ENCODE data around the gene PCNX1. TPM values are rescaled to one million over a fixed set of nuclear protein-coding genes. Genes with fewer than 3 reads are reported as not detected.
A peak's percentile ranks its signal among the peaks of the same experiment; 100 is the strongest.
"Not testable (repeated sequence)": the region's sequence is repeated elsewhere in the genome, so short reads cannot be mapped to it uniquely, and the experiment has no call there.

The PCNX1 gene
- total and polyA plus RNA-seq, 5 donors from 2014 or later = 16.4 to 202 (median 21.1) TPM

GRCh38 chr14:71062581-71063303, 155.5 kb downstream of the PCNX1 start:
- no peaks in the 10 kb centered on the region for H3K27me3 Mint-ChIP-seq
- peaks cover 0 to 7% (median 1%) of the 10 kb centered on the region in 7 donors for H3K9me3 Mint-ChIP-seq
- no peaks in the 10 kb centered on the region for H3K9me3 ChIP-seq (ENCODE audit: control insufficient read depth in 2 of 2, low read length in 2 of 2)
- H3K27ac Mint-ChIP-seq = no peak overlapping the region
- peaks cover 81% of the 10 kb centered on the region for H3K36me3 Mint-ChIP-seq
- H3K4me1 Mint-ChIP-seq = peaks cover 19 to 43% (median 28%) of the 10 kb centered on the region in 4 donors
- H3K4me1 ChIP-seq (ENCODE audit: control insufficient read depth, insufficient read depth, low read length, poor library complexity, severe bottlenecking) = no peaks in the 10 kb centered on the region
- H3K4me3 Mint-ChIP-seq = no peak overlapping the region
- no peak overlapping the region for H3K27ac ChIP-seq (ENCODE audit: insufficient read depth, low read length, poor library complexity, severe bottlenecking)
- H3K27me3 ChIP-seq (ENCODE audit: control insufficient read depth, insufficient read depth, low read length) = no peaks in the 10 kb centered on the region
- ATAC-seq (ENCODE audit: low read depth in 2 of 2) = no peak
- H3K36me3 ChIP-seq (ENCODE audit: control insufficient read depth, insufficient read depth, low read length) = peaks cover 76% of the 10 kb centered on the region
- H3K4me3 ChIP-seq (ENCODE audit: low read depth, low read length) = no peak overlapping the region
- no peak for DNase-seq

GRCh38 chr14:71063351-71063750, 156.1 kb downstream of the PCNX1 start:
- H3K27me3 ChIP-seq (ENCODE audit: control insufficient read depth, insufficient read depth, low read length) = no peaks in the 10 kb centered on the region
- H3K36me3 ChIP-seq (ENCODE audit: control insufficient read depth, insufficient read depth, low read length) = peaks cover 74% of the 10 kb centered on the region
- no peak for ATAC-seq (ENCODE audit: low read depth in 2 of 2)
- DNase-seq = no peak
- peaks cover 0 to 7% (median 1%) of the 10 kb centered on the region in 7 donors for H3K9me3 Mint-ChIP-seq
- H3K4me3 ChIP-seq (ENCODE audit: low read depth, low read length) = no peak overlapping the region
- H3K27me3 Mint-ChIP-seq = no peaks in the 10 kb centered on the region
- no peaks in the 10 kb centered on the region for H3K9me3 ChIP-seq (ENCODE audit: control insufficient read depth in 2 of 2, low read length in 2 of 2)
- peaks cover 21 to 43% (median 28%) of the 10 kb centered on the region in 4 donors for H3K4me1 Mint-ChIP-seq
- no peak overlapping the region for H3K27ac ChIP-seq (ENCODE audit: insufficient read depth, low read length, poor library complexity, severe bottlenecking)
- no peaks in the 10 kb centered on the region for H3K4me1 ChIP-seq (ENCODE audit: control insufficient read depth, insufficient read depth, low read length, poor library complexity, severe bottlenecking)
- H3K4me3 Mint-ChIP-seq = no peak overlapping the region
- H3K27ac Mint-ChIP-seq = no peak overlapping the region
- H3K36me3 Mint-ChIP-seq = peaks cover 77% of the 10 kb centered on the region

- H3K27ac Mint-ChIP-seq; H3K9me3 ChIP-seq (ENCODE audit: control insufficient read depth in 2 of 2, low read length in 2 of 2); H3K4me3 Mint-ChIP-seq; ATAC-seq (ENCODE audit: low read depth in 2 of 2); H3K9me3 Mint-ChIP-seq; H3K27me3 Mint-ChIP-seq; DNase-seq; H3K4me1 ChIP-seq (ENCODE audit: control insufficient read depth, insufficient read depth, low read length, poor library complexity, severe bottlenecking); H3K27ac ChIP-seq (ENCODE audit: insufficient read depth, low read length, poor library complexity, severe bottlenecking); H3K27me3 ChIP-seq (ENCODE audit: control insufficient read depth, insufficient read depth, low read length); H3K4me3 ChIP-seq (ENCODE audit: low read depth, low read length): not testable (repeated sequence)
- Mint-ChIP-seq H3K36me3 (peaks cover 70% of the 10 kb centered on the region), H3K4me1 (peaks cover 23 to 43% (median 29%) of the 10 kb centered on the region in 4 donors)
- H3K36me3 ChIP-seq (ENCODE audit: control insufficient read depth, insufficient read depth, low read length) = peaks cover 73% of the 10 kb centered on the region
Observed at GRCh38 chr14:71064747-71065146, 157.5 kb downstream of the PCNX1 start.

- DNase-seq (no peak), ATAC-seq (ENCODE audit: low read depth in 2 of 2) (no peak)
- H3K27me3 ChIP-seq (ENCODE audit: control insufficient read depth, insufficient read depth, low read length) = no peaks in the 10 kb centered on the region
- Mint-ChIP-seq H3K9me3 (peaks cover 0 to 5% (median under 1%) of the 10 kb centered on the region in 7 donors), H3K4me1 (peaks cover 32 to 46% (median 37%) of the 10 kb centered on the region in 4 donors), H3K36me3 (peaks cover 60% of the 10 kb centered on the region), H3K27ac (no peak overlapping the region), H3K4me3 (no peak overlapping the region), H3K27me3 (no peaks in the 10 kb centered on the region)
- H3K4me3 ChIP-seq (ENCODE audit: low read depth, low read length) = no peak overlapping the region
- peaks cover 79% of the 10 kb centered on the region for H3K36me3 ChIP-seq (ENCODE audit: control insufficient read depth, insufficient read depth, low read length)
- no peaks in the 10 kb centered on the region for H3K9me3 ChIP-seq (ENCODE audit: control insufficient read depth in 2 of 2, low read length in 2 of 2)
- H3K4me1 ChIP-seq (ENCODE audit: control insufficient read depth, insufficient read depth, low read length, poor library complexity, severe bottlenecking) = no peaks in the 10 kb centered on the region
- no peak overlapping the region for H3K27ac ChIP-seq (ENCODE audit: insufficient read depth, low read length, poor library complexity, severe bottlenecking)
Observed at GRCh38 chr14:71070169-71070568, 162.9 kb downstream of the PCNX1 start.

- no peaks in the 10 kb centered on the region for H3K9me3 Mint-ChIP-seq
Observed at GRCh38 chr14:71071042-71071441, 163.8 kb downstream of the PCNX1 start.

GRCh38 chr14:71076462-71077092, 169.3 kb downstream of the PCNX1 start:
- Mint-ChIP-seq H3K27me3 (no peaks in the 10 kb centered on the region), H3K4me3 (peak overlapping the region in 1 of 4 donors; percentile 47), H3K36me3 (peaks cover 74% of the 10 kb centered on the region), H3K4me1 (peaks cover 13 to 32% (median 28%) of the 10 kb centered on the region in 4 donors), H3K27ac (no peak overlapping the region), H3K9me3 (peaks cover 3 to 21% (median 8%) of the 10 kb centered on the region in 7 donors)
- Histone ChIP-seq H3K27me3 (ENCODE audit: control insufficient read depth, insufficient read depth, low read length) (no peaks in the 10 kb centered on the region), H3K36me3 (ENCODE audit: control insufficient read depth, insufficient read depth, low read length) (peaks cover 79% of the 10 kb centered on the region), H3K4me1 (ENCODE audit: control insufficient read depth, insufficient read depth, low read length, poor library complexity, severe bottlenecking) (no peaks in the 10 kb centered on the region), H3K9me3 (ENCODE audit: control insufficient read depth in 2 of 2, low read length in 2 of 2) (peaks cover 22 to 23% of the 10 kb centered on the region in 2 experiments), H3K4me3 (ENCODE audit: low read depth, low read length) (no peak overlapping the region), H3K27ac (ENCODE audit: insufficient read depth, low read length, poor library complexity, severe bottlenecking) (no peak overlapping the region)
- ATAC-seq (ENCODE audit: low read depth in 2 of 2) (no peak), DNase-seq (no peak)

More at GRCh38 chr14:71071042-71071441, 163.8 kb downstream of the PCNX1 start:
- ATAC-seq (ENCODE audit: low read depth in 2 of 2) = no peak
- H3K4me1 ChIP-seq (ENCODE audit: control insufficient read depth, insufficient read depth, low read length, poor library complexity, severe bottlenecking) = no peaks in the 10 kb centered on the region
- Mint-ChIP-seq H3K27me3 (no peaks in the 10 kb centered on the region), H3K27ac (peak overlapping the region in 2 of 3 donors; percentile 13 to 64), H3K4me1 (peaks cover 27 to 38% (median 31%) of the 10 kb centered on the region in 4 donors), H3K4me3 (peak overlapping the region in 1 of 4 donors; percentile 21), H3K36me3 (peaks cover 56% of the 10 kb centered on the region)
- no peak for DNase-seq
- H3K4me3 ChIP-seq (ENCODE audit: low read depth, low read length) = no peak overlapping the region
- H3K27ac ChIP-seq (ENCODE audit: insufficient read depth, low read length, poor library complexity, severe bottlenecking) = no peak overlapping the region
- no peaks in the 10 kb centered on the region for H3K27me3 ChIP-seq (ENCODE audit: control insufficient read depth, insufficient read depth, low read length)
- peaks cover 82% of the 10 kb centered on the region for H3K36me3 ChIP-seq (ENCODE audit: control insufficient read depth, insufficient read depth, low read length)
- H3K9me3 ChIP-seq (ENCODE audit: control insufficient read depth in 2 of 2, low read length in 2 of 2) = no peaks in the 10 kb centered on the region

- Histone ChIP-seq H3K4me3 (ENCODE audit: low read depth, low read length) (no peak overlapping the region), H3K9me3 (ENCODE audit: control insufficient read depth in 2 of 2, low read length in 2 of 2) (peaks cover 22 to 23% of the 10 kb centered on the region in 2 experiments), H3K36me3 (ENCODE audit: control insufficient read depth, insufficient read depth, low read length) (peaks cover 65% of the 10 kb centered on the region), H3K27me3 (ENCODE audit: control insufficient read depth, insufficient read depth, low read length) (no peaks in the 10 kb centered on the region), H3K4me1 (ENCODE audit: control insufficient read depth, insufficient read depth, low read length, poor library complexity, severe bottlenecking) (no peaks in the 10 kb centered on the region), H3K27ac (ENCODE audit: insufficient read depth, low read length, poor library complexity, severe bottlenecking) (no peak overlapping the region)
- Mint-ChIP-seq H3K9me3 (peaks cover 3 to 21% (median 8%) of the 10 kb centered on the region in 7 donors), H3K4me3 (no peak overlapping the region), H3K27ac (peak overlapping the region in 1 of 3 donors; percentile 23), H3K4me1 (peaks cover 21 to 45% (median 32%) of the 10 kb centered on the region in 4 donors), H3K36me3 (peaks cover 83% of the 10 kb centered on the region), H3K27me3 (no peaks in the 10 kb centered on the region)
- ATAC-seq (ENCODE audit: low read depth in 2 of 2) (no peak), DNase-seq (no peak)
Observed at GRCh38 chr14:71078500-71078899, 171.2 kb downstream of the PCNX1 start.

Measured in CD4-positive, CD25-positive, alpha-beta regulatory T cell (primary cell).